H1 (cell line): ENCODE results near the gene ACCS. TPM values are rescaled to one million over a fixed set of nuclear protein-coding genes. Genes with fewer than 3 reads are reported as not detected.

Experiments
- CTCF ChIA-PET: fragments of 300-600 bp; sonication (Branson Sonifier 250); formaldehyde crosslinking; loops from one replicate; lab custom pipeline; 2021; ENCODE audit not compliant: partially characterized antibody; lab: Charles Lee
- POLR2A ChIA-PET: fragments of 300-600 bp; sonication (Branson Sonifier 250); formaldehyde crosslinking; loops from one replicate; lab custom pipeline; 2021; ENCODE audit warnings: inconsistent platforms; ENCODE audit not compliant: partially characterized antibody; lab: Charles Lee
- DNase-seq, 2 experiments: peaks; one replicate each; pipeline versions ENCODE4 v3.0.0 to v3.0.0-alpha.2; 2010 to 2022; ENCODE audit warnings: low spot score in 2 of 2, low read depth in 1 of 2, mixed read lengths in 1 of 2
- FAIRE-seq: peaks from 2 replicates; lab custom pipeline; 2011; peaks lifted over from hg19 to GRCh38; lab: Jason Lieb, UNC
- H2AFZ ChIP-seq: 2 replicates; pipeline ENCODE4 v1.8.1; 2012; ENCODE audit warnings: low read length, inconsistent platforms
- H2AK5ac ChIP-seq: 2 replicates; pipeline ENCODE4 v1.6.1; 2013; ENCODE audit warnings: low read depth, low read length
- H2BK120ac ChIP-seq: replicated peaks from 2 replicates; pipeline ENCODE3; 2013; ENCODE audit warnings: low read depth, low read length, inconsistent platforms
- H2BK12ac ChIP-seq: 2 replicates; pipeline ENCODE4 v1.6.1; 2013; ENCODE audit warnings: low read depth, low read length
- H2BK15ac ChIP-seq: 2 replicates; pipeline ENCODE4 v1.6.1; 2013; ENCODE audit warnings: low read length
- H2BK20ac ChIP-seq: 2 replicates; pipeline ENCODE4 v1.6.1; 2013; ENCODE audit warnings: low read length
- H2BK5ac ChIP-seq: 2 replicates; pipeline ENCODE4 v1.6.1; 2013; ENCODE audit warnings: low read depth, low read length
- H3K14ac ChIP-seq: 2 replicates; pipeline ENCODE4 v1.6.1; 2013; ENCODE audit warnings: inconsistent platforms; ENCODE audit not compliant: insufficient read length
- H3K18ac ChIP-seq: 2 replicates; pipeline ENCODE4 v1.6.1; 2013; ENCODE audit warnings: low read length; ENCODE audit errors: extremely low read depth
- H3K23ac ChIP-seq: 2 replicates; pipeline ENCODE4 v1.6.1; 2013; ENCODE audit warnings: inconsistent platforms; ENCODE audit not compliant: insufficient read length
- H3K23me2 ChIP-seq: 2 replicates; pipeline ENCODE4 v1.6.1; 2013; ENCODE audit warnings: low read depth, low read length
- H3K27ac ChIP-seq: 2 replicates; pipeline ENCODE4 v1.6.1; 2011; ENCODE audit warnings: low read depth, low read length, inconsistent platforms
- H3K27me3 ChIP-seq, 4 experiments: replicated peaks in 1 of 4; 1 replicate in 1 of 4; 2 replicates in 3 of 4; pipeline versions ENCODE4 v1.6.1 to v1.8.1; 2011 to 2013; ENCODE audit warnings: low read length in 3 of 4, mild to moderate bottlenecking in 3 of 4, inconsistent platforms in 2 of 4, mixed read lengths in 2 of 4, moderate library complexity in 1 of 4; ENCODE audit not compliant: control insufficient read depth in 3 of 4, insufficient read depth in 3 of 4; ENCODE audit errors: extremely low read depth in 1 of 4
- H3K36me3 ChIP-seq, 4 experiments: 2 replicates each; pipeline versions ENCODE4 v1.6.1 to v1.8.1; 2011 to 2013; ENCODE audit warnings: mild to moderate bottlenecking in 4 of 4, low read length in 3 of 4, moderate library complexity in 2 of 4, control low read depth in 1 of 4, inconsistent platforms in 1 of 4; ENCODE audit not compliant: insufficient read depth in 4 of 4, control insufficient read depth in 2 of 4
- H3K4ac ChIP-seq: replicated peaks from 2 replicates; pipeline ENCODE3; 2013; ENCODE audit warnings: low read length, low read depth, mixed read lengths, inconsistent platforms; ENCODE audit not compliant: insufficient read length
- H3K4me1 ChIP-seq, 4 experiments: replicated peaks in 1 of 4; 1 replicate in 1 of 4; 2 replicates in 3 of 4; pipeline versions ENCODE4 v1.6.1 to v1.8.1; 2011 to 2013; ENCODE audit warnings: low read length in 3 of 4, inconsistent platforms in 2 of 4, mixed read lengths in 1 of 4; ENCODE audit not compliant: insufficient read depth in 4 of 4, control insufficient read depth in 3 of 4
- H3K4me2 ChIP-seq, 2 experiments: 2 replicates each; pipeline versions ENCODE4 v1.6.1 to v1.8.1; 2011 to 2013; ENCODE audit warnings: low read depth in 2 of 2, low read length in 2 of 2, control low read depth in 1 of 2, inconsistent platforms in 1 of 2, mild to moderate bottlenecking in 1 of 2; ENCODE audit not compliant: insufficient read depth in 1 of 2
- H3K4me3 ChIP-seq, 4 experiments: fragments of 200-600, 300-600 bp in 1 of 4; sonication (generic), shearing (Covaris generic), sonication (Bioruptor Twin) in 1 of 4; 2 replicates each; pipeline versions ENCODE4 v1.5.1 to v1.8.1; 2011 to 2016; ENCODE audit warnings: low read length in 4 of 4, low read depth in 3 of 4, control low read depth in 2 of 4, inconsistent platforms in 2 of 4, mild to moderate bottlenecking in 2 of 4, mixed read lengths in 1 of 4, moderate library complexity in 1 of 4; ENCODE audit not compliant: insufficient read depth in 2 of 4; ENCODE audit errors: extremely low read depth in 1 of 4
- H3K56ac ChIP-seq: replicated peaks from 2 replicates; pipeline ENCODE3; 2013; ENCODE audit warnings: low read depth, mild to moderate bottlenecking, mixed read lengths, low read length, inconsistent platforms; ENCODE audit not compliant: insufficient read length
- H3K79me1 ChIP-seq: 2 replicates; pipeline ENCODE4 v1.6.1; 2013; ENCODE audit warnings: low read depth, low read length, control low read depth
- H3K79me2 ChIP-seq, 2 experiments: 2 replicates each; pipeline versions ENCODE4 v1.6.1 to v1.8.1; 2012 to 2013; ENCODE audit warnings: low read length in 2 of 2, mild to moderate bottlenecking in 2 of 2, inconsistent platforms in 1 of 2; ENCODE audit not compliant: insufficient read depth in 2 of 2, control insufficient read depth in 1 of 2
- H3K9ac ChIP-seq, 4 experiments: replicated peaks in 1 of 4; 1 replicate in 1 of 4; 2 replicates in 3 of 4; pipeline versions ENCODE4 v1.6.1 to v1.8.1; 2011 to 2013; ENCODE audit warnings: low read depth in 3 of 4, low read length in 3 of 4, control low read depth in 2 of 4, mild to moderate bottlenecking in 2 of 4, moderate library complexity in 2 of 4, inconsistent platforms in 1 of 4; ENCODE audit errors: extremely low read depth in 1 of 4
- H3K9me3 ChIP-seq, 2 experiments: 2 replicates each; pipeline versions ENCODE4 v1.6.1 to v1.8.1; 2012 to 2013; ENCODE audit warnings: mild to moderate bottlenecking in 2 of 2, moderate library complexity in 2 of 2, control low read depth in 1 of 2, inconsistent platforms in 1 of 2, low read depth in 1 of 2, low read length in 1 of 2, mixed read lengths in 1 of 2; ENCODE audit not compliant: insufficient read depth in 2 of 2
- H4K20me1 ChIP-seq, 2 experiments: replicated peaks in 1 of 2; 2 replicates each; pipeline versions ENCODE3 to v1.8.1; 2011 to 2013; ENCODE audit warnings: inconsistent platforms in 2 of 2, low read length in 2 of 2, mild to moderate bottlenecking in 1 of 2; ENCODE audit not compliant: insufficient read depth in 2 of 2, control insufficient read depth in 1 of 2
- H4K5ac ChIP-seq: 2 replicates; pipeline ENCODE4 v1.6.1; 2013; ENCODE audit warnings: low read length, low read depth, mixed read lengths, inconsistent platforms; ENCODE audit not compliant: insufficient read length
- H4K8ac ChIP-seq: 2 replicates; pipeline ENCODE4 v1.8.0; 2013; ENCODE audit warnings: mild to moderate bottlenecking, moderate library complexity, low read length, inconsistent platforms; ENCODE audit not compliant: insufficient read depth; ENCODE audit errors: extremely low read depth
- H4K91ac ChIP-seq: replicated peaks from 2 replicates; pipeline ENCODE3; 2013; ENCODE audit warnings: low read length, mixed read lengths, inconsistent platforms; ENCODE audit not compliant: insufficient read length
- BCL11A ChIP-seq, 2 experiments: IDR thresholded peaks; one replicate each; pipeline ENCODE4 v1.6.1; 2011; ENCODE audit warnings: low read depth in 2 of 2, low read length in 2 of 2, mild to moderate bottlenecking in 2 of 2
- BRCA1 ChIP-seq: IDR thresholded peaks from 2 replicates; pipeline ENCODE4 v1.6.1; 2012; ENCODE audit warnings: low read depth, low read length, improper control_type of control experiment
- CBX8 ChIP-seq: fragments of 300-800, 300-1000 bp; sonication (generic); IDR thresholded peaks from 2 replicates; pipeline ENCODE4 v1.7.1; 2016; ENCODE audit warnings: low read depth, low read length, borderline replicate concordance
- EZH2 ChIP-seq: fragments of 200-600 bp; sonication (generic); IDR thresholded peaks from 2 replicates; pipeline ENCODE4 v1.7.1; 2012; ENCODE audit warnings: low read depth, mild to moderate bottlenecking, moderate library complexity, low read length, inconsistent platforms; ENCODE audit not compliant: severe bottlenecking
- RAD21 ChIP-seq, 2 experiments: IDR thresholded peaks in 1 of 2; conservative IDR thresholded peaks in 1 of 2; 2 replicates each; pipeline ENCODE4 v1.6.1; 2011; ENCODE audit warnings: low read depth in 2 of 2, low read length in 2 of 2, improper control_type of control experiment in 1 of 2, inconsistent platforms in 1 of 2, mild to moderate bottlenecking in 1 of 2, moderate library complexity in 1 of 2
- SP4 ChIP-seq: IDR thresholded peaks from 2 replicates; pipeline ENCODE4 v1.6.1; 2012; ENCODE audit warnings: low read length, inconsistent platforms
- TCF12 ChIP-seq: IDR thresholded peaks from 2 replicates; pipeline ENCODE4 v1.6.1; 2011; ENCODE audit warnings: low read depth, mild to moderate bottlenecking, low read length
- WGBS, 2 experiments: shearing (Covaris generic) in 1 of 2; methylation state at CpG; one replicate each; pipeline versions ENCODE4 v1.1.6 to v1.1.7; 2013 to 2015; ENCODE audit warnings: low lambda C conversion rate in 2 of 2, mixed read lengths in 2 of 2, inconsistent platforms in 1 of 2, low coverage in 1 of 2, missing lambda C conversion rate in 1 of 2; ENCODE audit not compliant: insufficient replicate concordance in 2 of 2, insufficient coverage in 1 of 2, insufficient read length in 1 of 2; ENCODE audit errors: extremely low coverage in 1 of 2, missing lambda C conversion rate in 1 of 2; 5-methylcytosine and 5-hydroxymethylcytosine counted together
- polyA plus RNA-seq, 7 experiments: library from polyadenylated mRNA; depleted of rRNA in 3 of 7; stranded (reverse) in 5 of 7; unstranded in 2 of 7; fragments of >200 nt in 5 of 7; fragments of 200-250 nt in 2 of 7; gene quantifications; 1 replicate in 5 of 7; 2 replicates in 1 of 7; 4 replicates in 1 of 7; pipeline versions ENCODE4 v1.2.1 to v1.2.3, GENCODE V29; 2011 to 2013; ENCODE audit warnings: missing spikeins in 2 of 7, mixed read lengths in 2 of 7
- total RNA-seq: library from RNA; stranded (reverse); fragmentation: NEBNext Ultra II Directional; extraction: Animal tissue kit (Norgen Biotek cat#: 25700); gene quantifications from 2 replicates; pipeline ENCODE4 v1.2.1, GENCODE V29; 2021

Gene ACCS
- total and polyA plus RNA-seq, 2 of the 8 experiments (the other 6 are each of a cell fraction or from before 2014, with no cell fraction given) = 6.0 to 8.0 TPM

DNA sequence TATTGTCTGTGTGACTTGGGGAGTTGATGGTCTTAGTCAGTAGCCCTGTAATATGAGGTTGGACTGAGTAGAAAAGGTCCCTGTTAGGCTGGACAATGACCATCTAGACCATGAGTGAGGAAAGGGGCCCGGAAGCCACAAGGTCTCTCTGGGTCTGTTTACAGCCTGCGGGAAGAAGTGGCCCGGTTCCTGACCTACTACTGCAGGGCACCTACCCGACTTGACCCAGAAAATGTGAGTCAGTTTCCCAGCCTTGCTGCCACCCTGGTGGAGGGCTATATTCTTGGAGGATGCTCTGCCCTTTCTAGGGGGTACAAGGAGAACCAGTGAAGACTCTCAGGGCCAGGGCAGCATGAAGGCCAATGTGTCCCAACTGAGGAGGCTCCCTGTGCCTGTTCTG is 14.9 kb upstream of the ACCS start:
- Histone ChIP-seq H3K79me2 (no peaks in the 10 kb centered on the region; a peak in 1 of 4 replicates), H2BK12ac (no peak overlapping the region), H3K18ac (no peak overlapping the region)
- TF ChIP-seq BRCA1 = no peak
- TF ChIP-seq RAD21 (IDR thresholded peaks at IDR 0.05 in 1 of 2, conservative IDR thresholded peaks at IDR 0.05 in 1 of 2; ENCODE audit: low read depth in 2 of 2, low read length in 2 of 2) = no peak
- no peak for TF ChIP-seq TCF12
- no peak for TF ChIP-seq EZH2
- TF ChIP-seq SP4 = no peak
- TF ChIP-seq BCL11A (IDR thresholded peaks at IDR 0.05; ENCODE audit: low read depth in 2 of 2, low read length in 2 of 2) = no peak
- TF ChIP-seq CBX8 = no peak

More for the DNA sequence above, 14.9 kb upstream of the ACCS start:
- H2BK20ac ChIP-seq = no peak overlapping the region
- no peaks in the 10 kb centered on the region for H3K4me1 ChIP-seq
- H3K4me3 ChIP-seq = no peak overlapping the region
- no peak overlapping the region for H3K4me2 ChIP-seq
- H3K27me3 ChIP-seq = no peaks in the 10 kb centered on the region
- CTCF ChIA-PET = no interaction called here
- no peaks in the 10 kb centered on the region for H3K9me3 ChIP-seq
- DNase-seq (no peak), FAIRE-seq (no peak)
- H3K36me3 ChIP-seq = no peaks in the 10 kb centered on the region
- H2BK120ac ChIP-seq = no peak overlapping the region
- H3K23ac ChIP-seq = no peak overlapping the region
- H2BK15ac ChIP-seq = no peak overlapping the region
- H2BK5ac ChIP-seq = no peak overlapping the region
- H4K8ac ChIP-seq = no peak overlapping the region
- H3K4ac ChIP-seq = no peak overlapping the region
- H4K20me1 ChIP-seq = no peaks in the 10 kb centered on the region
- no peak overlapping the region for H3K9ac ChIP-seq
- H3K14ac ChIP-seq = no peak overlapping the region
- POLR2A ChIA-PET = no interaction called here
- no peak overlapping the region for H3K56ac ChIP-seq
- H2AFZ ChIP-seq = no peak overlapping the region
- WGBS, 2 experiments = 89% methylated on average over 4 of the region's 4 CpGs; no CpG with 5 or more reads in 1 of the 2 experiments
- no peaks in the 10 kb centered on the region; the same call in 1 of the 2 replicates for H3K79me1 ChIP-seq
- no peaks in the 10 kb centered on the region for H3K23me2 ChIP-seq
- no peak overlapping the region for H4K91ac ChIP-seq
- no peak overlapping the region for H4K5ac ChIP-seq
- no peak overlapping the region for H2AK5ac ChIP-seq
- H3K27ac ChIP-seq = no peak overlapping the region
